Lung (tissue), 12 donors: ENCODE measurements around the gene RNF182. TPM values are rescaled to one million over a fixed set of nuclear protein-coding genes. Genes with fewer than 3 reads are reported as not detected.

Source experiments
- ATAC-seq: fragments of 200-7000 bp; cut with Tn5 transposase; one replicate; pipeline ENCODE4 v1.9.1; 2020; ENCODE audit warnings: moderate number of reproducible peaks; ENCODE audit not compliant: insufficient read depth, low FRiP score
- DNase-seq, 3 donors: peaks; one replicate each; pipeline ENCODE4 v3.0.0-alpha.2; 2013 to 2017
- H3K27ac ChIP-seq, 2 donors: one replicate each; pipeline ENCODE4 v1.5.1; 2013; ENCODE audit warnings: mild to moderate bottlenecking in 2 of 2, moderate library complexity in 2 of 2, control low read depth in 1 of 2, inconsistent platforms in 1 of 2, low read depth in 1 of 2, low read length in 1 of 2
- H3K27me3 ChIP-seq, 3 donors: one replicate each; pipeline ENCODE4 v1.5.1; 2013; ENCODE audit warnings: low read length in 2 of 3; ENCODE audit not compliant: control insufficient read depth in 3 of 3, insufficient read depth in 3 of 3
- H3K36me3 ChIP-seq, 4 donors: one replicate each; pipeline ENCODE4 v1.5.1; 2013; ENCODE audit warnings: low read length in 4 of 4, mild to moderate bottlenecking in 1 of 4, moderate library complexity in 1 of 4; ENCODE audit not compliant: control insufficient read depth in 4 of 4, insufficient read depth in 4 of 4
- H3K4me1 ChIP-seq, 5 donors: one replicate each; pipeline ENCODE4 v1.5.1; 2013; ENCODE audit warnings: low read length in 5 of 5, mild to moderate bottlenecking in 2 of 5, moderate library complexity in 1 of 5; ENCODE audit not compliant: control insufficient read depth in 5 of 5, insufficient read depth in 5 of 5
- H3K4me3 ChIP-seq: one replicate; pipeline ENCODE4 v1.5.1; 2013; ENCODE audit warnings: mild to moderate bottlenecking, control low read depth, moderate library complexity
- H3K9ac ChIP-seq, 2 donors: one replicate each; pipeline ENCODE4 v1.5.1; 2013; ENCODE audit warnings: low read length in 2 of 2, control low read depth in 1 of 2; ENCODE audit not compliant: insufficient read depth in 1 of 2
- H3K9me3 ChIP-seq, 4 donors: one replicate each; pipeline ENCODE4 v1.5.1; 2013; ENCODE audit warnings: low read length in 3 of 4, mild to moderate bottlenecking in 1 of 4, moderate library complexity in 1 of 4; ENCODE audit not compliant: control insufficient read depth in 4 of 4, insufficient read depth in 3 of 4
- WGBS, 2 donors: extraction: QIAGEN DNeasy Blood & Tissue Kit; methylation state at CpG; one replicate each; pipeline ENCODE4 v1.1.7; 2013; 5-methylcytosine and 5-hydroxymethylcytosine counted together
- polyA plus RNA-seq, 2 donors: library from polyadenylated mRNA; stranded (reverse); fragments of 200-250 nt; gene quantifications; one replicate each; pipeline ENCODE4 v1.2.1, GENCODE V29; 2013
- total RNA-seq, 2 donors: library from RNA; depleted of rRNA in 1 of 2; stranded (reverse); fragments of >200 nt in 1 of 2; gene quantifications; one replicate each; pipeline ENCODE4 v1.2.1, GENCODE V29; 2014 to 2021
- TF ChIP-seq, protein P1 (sequence below): IDR thresholded peaks from 2 replicates; pipeline ENCODE4 v1.5.1; 2012; ENCODE audit warnings: mild to moderate bottlenecking; ENCODE audit errors: control extremely low read depth, extremely low read depth
- donor health status: control.
- donor health status: control.
- donor health status: Bipolar disorder and iron deficiency.
- donor health status: healthy.
- donor health status: DM: yes; HTN: yes; CAD: no.

Gene RNF182
- total and polyA plus RNA-seq, 4 donors, result 0.90 to 5.0 (median 1.8) TPM

- Histone ChIP-seq H3K27me3 (no peaks in the 10 kb centered on the region), H3K4me1 (no peaks in the 10 kb centered on the region), H3K4me3 (no peak overlapping the region), H3K9me3 (no peaks in the 10 kb centered on the region), H3K36me3 (no peaks in the 10 kb centered on the region), H3K9ac (no peak overlapping the region), H3K27ac (no peak overlapping the region)
- no peak for DNase-seq
- TF ChIP-seq, protein P1, sequence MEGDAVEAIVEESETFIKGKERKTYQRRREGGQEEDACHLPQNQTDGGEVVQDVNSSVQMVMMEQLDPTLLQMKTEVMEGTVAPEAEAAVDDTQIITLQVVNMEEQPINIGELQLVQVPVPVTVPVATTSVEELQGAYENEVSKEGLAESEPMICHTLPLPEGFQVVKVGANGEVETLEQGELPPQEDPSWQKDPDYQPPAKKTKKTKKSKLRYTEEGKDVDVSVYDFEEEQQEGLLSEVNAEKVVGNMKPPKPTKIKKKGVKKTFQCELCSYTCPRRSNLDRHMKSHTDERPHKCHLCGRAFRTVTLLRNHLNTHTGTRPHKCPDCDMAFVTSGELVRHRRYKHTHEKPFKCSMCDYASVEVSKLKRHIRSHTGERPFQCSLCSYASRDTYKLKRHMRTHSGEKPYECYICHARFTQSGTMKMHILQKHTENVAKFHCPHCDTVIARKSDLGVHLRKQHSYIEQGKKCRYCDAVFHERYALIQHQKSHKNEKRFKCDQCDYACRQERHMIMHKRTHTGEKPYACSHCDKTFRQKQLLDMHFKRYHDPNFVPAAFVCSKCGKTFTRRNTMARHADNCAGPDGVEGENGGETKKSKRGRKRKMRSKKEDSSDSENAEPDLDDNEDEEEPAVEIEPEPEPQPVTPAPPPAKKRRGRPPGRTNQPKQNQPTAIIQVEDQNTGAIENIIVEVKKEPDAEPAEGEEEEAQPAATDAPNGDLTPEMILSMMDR, result no peak
- 94 to 96% methylated on average over 3 of the region's 3 CpGs for WGBS, 2 donors
- ATAC-seq, result no peak
Measured at GRCh38 chr6:13886949-13887348, 37.8 kb upstream of the RNF182 start.

DNA sequence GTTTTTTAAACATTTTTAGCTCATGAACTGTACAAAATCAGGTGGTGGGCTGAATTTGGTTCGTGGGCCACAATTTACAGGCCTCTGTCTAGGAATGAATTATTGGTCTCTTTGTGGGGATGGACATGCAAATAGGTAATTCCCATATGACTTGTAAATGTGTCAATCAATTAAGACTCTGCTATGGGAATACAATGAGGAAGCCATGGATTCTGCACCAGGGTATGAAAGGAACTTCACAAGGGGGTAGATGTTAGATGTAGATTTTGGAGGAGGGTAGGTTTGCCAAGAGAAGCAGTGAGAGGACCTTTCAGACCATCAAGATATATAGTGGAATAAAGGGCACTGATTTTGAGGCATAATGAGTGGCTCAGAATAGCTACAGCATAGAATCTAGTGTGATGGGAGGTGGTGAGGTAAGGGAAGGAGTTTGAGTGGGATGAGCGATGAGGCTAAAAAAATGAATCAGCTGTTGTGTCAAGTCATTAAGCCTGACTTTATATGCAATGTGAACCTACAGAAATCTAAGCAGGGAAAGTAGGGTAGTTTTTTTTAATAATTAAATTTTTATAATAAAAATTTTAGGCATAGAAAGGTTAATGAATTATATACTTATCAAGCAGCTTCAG lies 32.6 kb upstream of the RNF182 start:
- Histone ChIP-seq H3K4me1 (no peaks in the 10 kb centered on the region), H3K4me3 (no peak overlapping the region), H3K27ac (no peak overlapping the region), H3K27me3 (no peaks in the 10 kb centered on the region), H3K9me3 (no peaks in the 10 kb centered on the region), H3K9ac (no peak overlapping the region), H3K36me3 (no peaks in the 10 kb centered on the region)
- WGBS, 2 donors, result 95 to 98% methylated on average over 2 of the region's 2 CpGs
- ATAC-seq (no peak), DNase-seq (no peak)
- TF ChIP-seq, protein P1, result no peak

DNA sequence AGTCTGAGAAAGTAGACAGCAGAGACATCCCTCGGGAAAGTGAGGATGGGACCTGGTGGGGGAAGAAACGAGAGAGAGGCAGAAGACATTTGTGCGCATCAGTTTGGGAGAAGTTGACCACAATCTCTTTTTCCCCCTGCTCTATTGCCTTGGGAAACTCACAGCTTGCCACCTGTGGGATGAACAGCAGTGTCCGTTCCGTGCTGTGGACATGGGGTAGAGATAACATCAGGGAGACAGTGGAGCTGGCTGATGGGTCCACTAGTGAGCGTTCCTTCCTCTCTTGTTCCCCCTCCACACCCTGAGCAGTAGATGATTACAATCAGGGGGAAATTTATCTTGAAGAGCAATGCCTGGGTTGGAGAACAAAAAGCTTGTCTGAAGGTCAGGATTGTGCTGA lies 21.8 kb upstream of the RNF182 start:
- Histone ChIP-seq H3K9me3 (peaks cover 0 to 2% (median 0%) of the 10 kb centered on the region in 4 donors), H3K27ac (no peak overlapping the region), H3K4me1 (no peaks in the 10 kb centered on the region), H3K9ac (no peak overlapping the region), H3K4me3 (no peak overlapping the region), H3K36me3 (no peaks in the 10 kb centered on the region), H3K27me3 (peaks cover 0 to 3% (median 0%) of the 10 kb centered on the region in 3 donors)
- DNase-seq (no peak), ATAC-seq (no peak)
- TF ChIP-seq, protein P1, result no peak
- WGBS, 2 donors, result 86 to 92% methylated on average over 6 of the region's 6 CpGs

GRCh38 chr6:13903364-13903763 lies 21.4 kb upstream of the RNF182 start:
- no peak for DNase-seq
- H3K4me3 ChIP-seq, result no peak overlapping the region
- H3K27ac ChIP-seq, result no peak overlapping the region
- 72 to 83% methylated on average over 3 of the region's 3 CpGs for WGBS, 2 donors
- no peaks in the 10 kb centered on the region for H3K36me3 ChIP-seq
- no peak overlapping the region for H3K9ac ChIP-seq
- H3K9me3 ChIP-seq, result peaks cover 0 to 2% (median 0%) of the 10 kb centered on the region in 4 donors
- TF ChIP-seq, protein P1, result no peak
- peaks cover 0 to 3% (median 0%) of the 10 kb centered on the region in 3 donors for H3K27me3 ChIP-seq
- ATAC-seq, result no peak
- no peaks in the 10 kb centered on the region for H3K4me1 ChIP-seq
